Rectal smooth muscle tissue (tissue), 1 donor: ENCODE data around the gene FAM13B.
"Not testable (repeated sequence)": the region's sequence is repeated elsewhere in the genome, so short reads cannot be mapped to it uniquely, and the experiment has no call there.

ENCODE experiments used
- H3K27ac ChIP-seq: one replicate; pipeline ENCODE4 v1.7.0; 2013; ENCODE audit warnings: low read depth, low read length, inconsistent platforms
- H3K27me3 ChIP-seq: one replicate; pipeline ENCODE4 v1.7.0; 2013; ENCODE audit warnings: low read length; ENCODE audit not compliant: control insufficient read depth, insufficient read depth
- H3K36me3 ChIP-seq: one replicate; pipeline ENCODE4 v1.7.0; 2013; ENCODE audit warnings: low read length; ENCODE audit not compliant: control insufficient read depth, insufficient read depth
- H3K4me1 ChIP-seq: one replicate; pipeline ENCODE4 v1.7.0; 2013; ENCODE audit warnings: low read length; ENCODE audit not compliant: control insufficient read depth, insufficient read depth
- H3K4me3 ChIP-seq: one replicate; pipeline ENCODE4 v1.7.0; 2013; ENCODE audit warnings: low read length
- H3K9ac ChIP-seq: one replicate; pipeline ENCODE4 v1.7.0; 2013; ENCODE audit warnings: low read length

FAM13B gene

DNA sequence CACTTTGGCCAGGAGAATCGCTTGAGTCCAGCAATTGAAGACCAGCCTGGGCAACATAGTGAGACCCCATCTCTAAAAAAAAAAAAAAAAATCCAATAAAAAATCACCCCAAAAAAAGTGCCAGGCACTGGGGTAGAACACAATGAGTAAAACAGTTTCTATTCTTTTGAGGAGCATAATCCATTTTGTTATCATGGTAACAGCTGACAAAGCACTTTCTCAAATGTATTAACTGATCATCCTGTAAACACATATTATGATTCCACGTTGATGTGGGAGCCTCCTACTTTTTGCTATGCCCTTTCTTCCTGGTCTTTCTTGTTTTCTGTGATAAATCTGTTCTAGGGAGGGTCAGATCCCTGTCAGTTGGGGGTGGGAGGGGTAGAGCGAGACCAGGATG is 20.7 kb upstream of the FAM13B start:
- Histone ChIP-seq H3K36me3 (no peaks in the 10 kb centered on the region), H3K27ac (no peak overlapping the region), H3K4me3 (no peak overlapping the region), H3K27me3 (no peaks in the 10 kb centered on the region), H3K4me1 (no peaks in the 10 kb centered on the region), H3K9ac (no peak overlapping the region)

DNA sequence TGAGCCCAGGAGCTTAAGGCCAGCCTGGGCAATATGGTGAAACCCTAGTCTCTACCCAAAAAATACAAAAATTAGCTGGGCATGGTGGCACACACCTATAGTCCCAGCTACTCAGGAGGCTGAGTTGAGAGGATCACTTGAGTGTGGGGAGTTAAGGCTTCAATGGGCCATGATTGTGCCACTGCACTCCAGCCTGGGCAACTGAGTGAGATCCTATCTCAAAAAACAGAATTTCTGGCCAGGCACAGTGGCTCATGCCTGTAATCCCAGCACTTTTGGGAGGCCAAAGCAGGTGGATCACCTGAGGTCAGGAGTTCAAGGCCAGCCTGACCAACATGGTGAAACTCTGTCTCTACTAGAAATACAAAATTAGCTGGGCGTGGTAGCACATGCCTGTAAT is 19.8 kb upstream of the FAM13B start:
- H3K36me3 ChIP-seq, H3K27ac ChIP-seq, H3K4me1 ChIP-seq, H3K9ac ChIP-seq, H3K4me3 ChIP-seq, H3K27me3 ChIP-seq: not testable (repeated sequence)

DNA sequence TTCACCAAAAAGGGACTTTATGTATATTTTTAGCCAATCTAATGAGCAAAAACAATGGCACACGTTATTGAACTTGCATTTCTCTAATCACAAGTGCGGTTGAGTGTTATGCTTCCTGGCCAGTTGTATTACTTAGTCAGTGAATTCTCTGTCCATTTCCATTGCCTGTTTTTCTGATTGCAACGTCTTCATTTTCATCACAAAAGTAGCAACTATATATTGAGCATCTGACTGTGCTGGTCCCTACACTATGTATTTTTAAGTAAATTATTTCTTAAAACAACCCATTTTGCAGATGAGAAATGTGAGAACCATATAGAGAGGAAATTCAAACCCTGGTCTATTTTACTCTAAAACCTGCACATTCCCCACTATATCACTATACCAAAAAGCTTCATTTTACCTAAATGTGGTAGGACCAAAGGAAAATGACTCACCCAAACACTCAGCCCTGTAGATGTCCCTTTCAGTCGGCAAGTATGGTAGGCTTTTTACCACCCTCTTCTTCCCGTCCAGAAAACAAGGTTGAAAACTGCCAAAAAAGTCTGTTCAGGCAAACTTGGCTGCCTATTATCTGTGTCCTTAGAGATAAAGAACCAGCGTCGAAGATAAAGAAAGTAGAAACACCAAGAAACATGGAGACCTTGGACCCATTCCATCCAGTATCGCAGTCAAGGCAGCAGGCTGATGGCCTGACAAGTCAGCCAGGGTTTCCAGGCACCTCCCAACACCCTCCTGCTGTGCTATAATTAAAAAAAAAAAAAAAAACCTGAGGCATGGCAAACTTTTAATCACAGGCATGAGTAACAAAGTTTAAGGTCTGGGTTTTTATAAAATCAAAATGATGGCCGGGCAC is 18.8 kb upstream of the FAM13B start:
- Histone ChIP-seq H3K9ac (no peak overlapping the region), H3K27me3 (no peaks in the 10 kb centered on the region), H3K4me3 (no peak overlapping the region), H3K4me1 (no peaks in the 10 kb centered on the region), H3K27ac (no peak overlapping the region), H3K36me3 (no peaks in the 10 kb centered on the region)

DNA sequence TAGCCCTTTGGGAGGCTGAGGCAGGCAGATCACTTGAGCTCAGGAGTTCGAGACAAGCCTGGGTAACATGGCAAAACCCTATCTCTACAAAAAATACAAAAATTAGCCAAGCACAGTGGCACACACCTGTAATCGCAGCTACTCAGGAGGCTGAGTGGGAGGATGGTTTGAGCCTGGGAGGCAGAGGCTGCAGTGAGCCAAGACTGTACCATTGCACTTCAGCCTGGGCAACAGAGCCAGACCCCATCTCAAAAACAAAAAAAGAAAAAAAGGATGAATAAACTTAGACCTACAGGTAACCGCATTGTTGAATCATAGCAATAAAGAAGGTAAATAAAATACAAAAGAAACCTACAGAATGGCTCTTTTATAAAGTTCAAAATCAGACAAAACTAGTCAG is 12.4 kb upstream of the FAM13B start:
- not testable (repeated sequence) for H3K4me1 ChIP-seq, H3K4me3 ChIP-seq, H3K9ac ChIP-seq, H3K36me3 ChIP-seq, H3K27me3 ChIP-seq, H3K27ac ChIP-seq

DNA sequence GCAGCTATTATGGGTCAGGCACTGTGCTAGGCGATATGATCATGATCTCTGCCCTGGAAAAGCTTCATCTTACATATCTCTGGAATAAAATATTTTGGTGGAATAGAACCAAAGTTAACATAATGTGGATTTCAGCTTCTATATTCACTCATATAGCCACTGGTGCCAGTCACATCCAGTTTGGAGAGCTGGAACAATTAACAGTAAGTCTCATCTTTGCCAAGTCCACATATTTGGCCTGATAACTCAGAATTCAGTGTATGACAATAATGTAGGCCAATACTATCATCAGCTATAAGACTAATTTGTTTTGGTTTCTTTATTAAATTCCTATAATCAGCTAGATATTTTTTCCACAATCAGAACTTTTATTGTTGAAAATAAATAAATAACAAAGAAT is 5.9 kb upstream of the FAM13B start:
- no peak overlapping the region for H3K27ac ChIP-seq
- peaks cover 3% of the 10 kb centered on the region for H3K4me1 ChIP-seq
- H3K4me3 ChIP-seq, result no peak overlapping the region
- H3K36me3 ChIP-seq, result no peaks in the 10 kb centered on the region
- no peaks in the 10 kb centered on the region for H3K27me3 ChIP-seq
- H3K9ac ChIP-seq, result no peak overlapping the region

DNA sequence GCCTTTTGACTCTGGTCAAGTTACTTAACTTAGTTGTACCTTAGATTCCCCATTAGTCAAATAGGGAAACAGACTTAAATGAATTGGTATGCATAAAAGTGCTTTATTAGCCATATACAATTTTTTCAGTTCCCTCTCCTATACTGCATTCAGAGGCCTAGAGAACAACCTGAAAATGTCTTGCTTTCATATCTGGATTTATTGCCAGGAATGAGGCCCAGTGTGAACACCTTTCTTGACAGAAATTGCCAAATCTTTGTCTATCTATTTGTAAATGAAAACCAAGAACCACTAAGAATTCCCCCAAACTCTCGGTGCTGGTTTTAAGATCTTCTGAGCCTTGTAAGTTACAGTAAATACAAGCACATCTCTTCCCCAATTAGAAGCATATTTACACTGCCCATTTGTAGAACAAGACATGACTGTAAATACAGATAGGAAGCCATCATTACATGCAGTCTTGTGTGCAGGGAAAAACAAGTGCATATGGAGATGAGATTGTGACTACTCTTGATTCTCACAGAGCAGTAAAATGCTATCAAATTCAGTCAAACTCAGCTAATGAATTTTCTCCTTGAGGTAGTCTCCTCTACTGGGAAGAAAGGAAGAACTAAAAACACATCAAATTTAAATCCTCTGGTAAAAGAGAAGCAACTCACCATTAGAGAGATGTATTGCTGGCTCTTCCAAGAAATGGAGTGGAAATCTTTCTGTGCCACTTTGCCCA is 5.2 kb upstream of the FAM13B start:
- no peak overlapping the region for H3K27ac ChIP-seq
- H3K4me3 ChIP-seq, result no peak overlapping the region
- H3K36me3 ChIP-seq, result no peaks in the 10 kb centered on the region
- peaks cover 7% of the 10 kb centered on the region for H3K4me1 ChIP-seq
- no peak overlapping the region for H3K9ac ChIP-seq
- H3K27me3 ChIP-seq, result no peaks in the 10 kb centered on the region

DNA sequence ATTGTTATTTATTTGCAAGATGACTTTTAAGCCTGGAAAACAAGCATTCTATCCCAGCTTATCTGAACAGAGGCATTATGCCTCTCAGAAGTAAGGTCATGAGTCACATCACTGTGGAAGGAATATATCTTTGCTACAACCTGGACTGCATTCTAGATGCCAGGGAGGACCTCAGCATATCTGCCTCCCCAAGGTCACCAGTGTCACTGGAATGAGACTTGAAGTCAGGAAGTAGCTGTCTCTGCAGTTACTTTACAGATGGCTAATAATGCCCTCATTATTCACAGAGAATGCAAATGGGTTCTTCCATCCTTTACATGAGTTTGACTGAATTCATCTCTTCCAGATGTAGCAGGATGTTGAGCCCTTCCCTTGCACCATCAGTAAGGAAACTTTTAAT is 4.4 kb upstream of the FAM13B start:
- no peaks in the 10 kb centered on the region for H3K27me3 ChIP-seq
- no peak overlapping the region for H3K27ac ChIP-seq
- no peak overlapping the region for H3K9ac ChIP-seq
- peaks cover 7% of the 10 kb centered on the region for H3K4me1 ChIP-seq
- no peak overlapping the region for H3K4me3 ChIP-seq
- no peaks in the 10 kb centered on the region for H3K36me3 ChIP-seq

DNA sequence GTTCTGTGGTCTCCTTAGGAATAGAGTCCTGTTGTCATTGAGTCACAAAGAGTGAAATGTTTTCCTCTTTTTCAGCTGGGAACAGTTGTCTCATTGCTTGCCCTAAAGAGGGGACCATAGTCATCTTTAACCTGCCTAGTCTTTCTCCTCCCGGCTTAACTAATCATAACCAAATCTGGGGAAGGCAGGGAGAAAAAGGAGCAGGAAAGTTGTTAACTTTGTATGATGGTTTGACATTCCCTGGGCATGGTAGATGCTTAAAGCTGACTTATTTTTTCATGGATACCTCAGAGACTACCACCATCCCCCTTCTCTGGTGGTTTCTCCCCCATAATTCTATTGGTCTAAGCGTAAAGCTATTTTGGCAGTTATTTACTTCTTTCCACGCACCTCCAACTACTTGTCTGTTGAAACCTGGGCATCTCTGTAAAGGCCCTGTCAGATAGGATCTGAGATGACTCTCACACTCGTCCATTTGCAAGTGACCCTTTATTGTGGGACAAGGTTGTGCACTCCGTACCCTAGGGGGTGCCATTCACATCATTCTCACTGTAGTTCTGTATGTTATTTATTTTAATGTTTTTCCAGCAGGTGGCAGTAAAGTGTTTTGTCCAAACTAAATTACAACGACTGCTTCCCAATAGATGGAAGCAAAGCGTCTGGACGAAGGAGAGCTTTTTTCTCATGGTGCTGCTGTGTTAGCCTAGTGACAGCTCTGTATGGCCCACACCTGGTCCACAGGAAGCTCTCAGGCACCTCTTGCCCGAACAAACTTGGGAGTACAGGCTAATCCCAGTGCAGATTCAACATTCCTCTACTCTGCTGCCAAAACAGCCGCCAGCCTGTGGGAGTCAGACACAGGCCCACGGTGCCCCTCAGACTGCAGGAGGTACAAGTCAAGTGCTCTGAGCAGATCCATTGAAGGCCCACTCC is 3.0 kb upstream of the FAM13B start:
- no peak overlapping the region for H3K9ac ChIP-seq
- no peak overlapping the region for H3K4me3 ChIP-seq
- no peaks in the 10 kb centered on the region for H3K36me3 ChIP-seq
- peaks cover 10% of the 10 kb centered on the region for H3K4me1 ChIP-seq
- H3K27me3 ChIP-seq, result no peaks in the 10 kb centered on the region
- H3K27ac ChIP-seq, result peak overlapping the region; percentile 54

DNA sequence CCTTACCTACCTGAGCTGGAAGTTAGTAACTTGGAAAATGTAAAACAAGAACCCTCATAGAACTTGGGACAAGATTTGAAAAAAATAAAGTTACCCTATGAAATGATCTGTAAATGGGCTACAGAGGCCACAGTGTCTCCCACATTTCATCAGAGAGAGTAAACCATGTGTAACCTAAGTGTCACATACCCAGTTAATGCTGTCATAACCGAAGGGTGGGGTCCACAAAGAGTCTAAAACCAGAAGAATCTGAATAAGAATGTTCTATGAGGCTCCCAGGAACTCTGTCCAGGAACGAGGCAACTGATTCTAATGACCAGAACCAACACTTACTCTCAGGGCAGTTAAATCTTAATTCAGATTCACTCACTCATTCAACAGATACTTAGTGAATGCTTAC is 1.0 kb upstream of the FAM13B start:
- Histone ChIP-seq H3K4me1 (peaks cover 10% of the 10 kb centered on the region), H3K36me3 (no peaks in the 10 kb centered on the region), H3K4me3 (no peak overlapping the region), H3K9ac (no peak overlapping the region), H3K27me3 (no peaks in the 10 kb centered on the region), H3K27ac (peak overlapping the region; percentile 99)

DNA sequence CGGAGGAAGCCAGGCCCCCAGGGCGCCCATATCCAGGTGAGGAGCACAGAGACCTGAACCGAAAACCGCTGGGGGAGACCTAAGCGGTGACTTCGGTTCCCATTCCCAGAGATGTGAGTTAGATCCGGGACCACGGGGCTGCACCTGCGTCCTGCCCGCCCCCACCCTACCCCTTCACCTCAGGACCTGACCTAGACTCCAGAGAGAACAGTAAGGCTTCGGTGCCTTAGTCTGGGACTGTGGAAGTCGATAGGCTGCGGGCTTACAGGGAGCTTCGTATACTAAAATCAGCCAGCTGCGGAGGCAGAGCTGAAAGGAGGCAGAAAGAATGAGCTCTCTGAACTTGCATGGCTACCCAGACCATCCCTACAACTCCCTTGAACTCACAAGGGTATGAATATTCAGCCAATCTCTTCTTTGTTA is 518 bp upstream of the FAM13B start:
- H3K27me3 ChIP-seq, result no peaks in the 10 kb centered on the region
- H3K9ac ChIP-seq, result peak overlapping the region; percentile 94
- H3K4me3 ChIP-seq, result peak overlapping the region; percentile 67
- peaks cover 10% of the 10 kb centered on the region for H3K4me1 ChIP-seq
- no peaks in the 10 kb centered on the region for H3K36me3 ChIP-seq
- peak overlapping the region; percentile 99 for H3K27ac ChIP-seq

DNA sequence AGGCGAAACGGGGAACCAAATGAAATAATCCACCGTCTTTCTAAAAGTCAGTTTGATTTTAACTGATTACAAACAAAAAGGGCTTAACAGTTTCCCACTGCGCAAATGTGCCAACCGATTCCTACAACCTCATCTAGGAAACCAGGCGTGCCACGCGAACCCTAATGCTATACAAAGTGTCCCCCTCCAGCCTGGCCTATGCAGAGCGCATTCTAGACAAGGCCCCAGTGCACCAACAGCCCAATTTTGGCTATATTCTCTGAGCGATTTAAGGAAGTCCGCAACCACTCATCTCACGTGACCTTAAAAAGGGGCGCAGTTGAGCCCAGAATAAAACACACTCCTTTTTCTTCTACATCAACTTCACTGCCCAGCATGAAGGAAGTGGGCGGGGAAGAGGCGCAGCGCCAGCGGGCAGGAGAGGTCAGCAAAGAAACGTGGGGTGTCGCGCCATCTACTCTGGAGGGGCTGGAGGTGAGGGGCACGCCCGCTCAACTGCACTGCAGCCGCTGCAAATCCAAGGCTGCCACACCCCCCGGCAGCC is 779 bp downstream of the FAM13B start:
- H3K9ac ChIP-seq, result peak overlapping the region; percentile 60
- H3K4me3 ChIP-seq, result peak overlapping the region; percentile 84
- H3K36me3 ChIP-seq, result no peaks in the 10 kb centered on the region
- peaks cover 10% of the 10 kb centered on the region for H3K4me1 ChIP-seq
- H3K27me3 ChIP-seq, result no peaks in the 10 kb centered on the region
- peak overlapping the region; percentile 99 for H3K27ac ChIP-seq

DNA sequence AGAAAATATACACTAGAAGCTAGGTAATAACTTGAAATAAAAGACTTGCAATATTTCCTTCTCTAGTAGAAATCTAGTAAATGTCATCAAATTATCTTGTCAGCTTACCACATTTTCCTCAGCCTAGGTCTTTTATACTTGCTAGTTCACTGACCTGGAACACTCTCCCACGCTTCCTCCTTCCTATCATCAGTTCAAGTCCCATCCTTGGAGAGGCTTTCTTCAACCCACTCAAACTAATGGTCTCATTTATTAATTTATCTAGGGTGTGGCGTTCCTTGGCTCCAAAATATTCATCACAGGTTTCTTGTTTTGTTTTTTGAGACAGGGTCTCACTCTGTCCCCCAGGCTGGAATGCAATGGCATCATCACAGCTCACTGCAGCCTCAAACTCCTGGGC is 2.9 kb downstream of the FAM13B start:
- no peak overlapping the region for H3K4me3 ChIP-seq
- H3K4me1 ChIP-seq, result peaks cover 7% of the 10 kb centered on the region
- no peak overlapping the region for H3K27ac ChIP-seq
- no peaks in the 10 kb centered on the region for H3K36me3 ChIP-seq
- H3K27me3 ChIP-seq, result no peaks in the 10 kb centered on the region
- H3K9ac ChIP-seq, result no peak overlapping the region
